HG02763 (cell line): ENCODE data around the gene CSNK1G3.
"Not testable (repeated sequence)": the region's sequence is repeated elsewhere in the genome, so short reads cannot be mapped to it uniquely, and the experiment has no call there.

Source experiments
- ATAC-seq: cut with Tn5 transposase; IDR thresholded peaks from one replicate; pipeline ENCODE4 v1.9.1; 2021; ENCODE audit warnings: mild to moderate bottlenecking, moderate library complexity; ENCODE audit not compliant: unreplicated experiment

CSNK1G3 gene

GRCh38 chr5:123636006-123636405 lies 124.0 kb downstream of the CSNK1G3 start:
- no peak for ATAC-seq

GRCh38 chr5:123637028-123637427 lies 125.1 kb downstream of the CSNK1G3 start:
- not testable (repeated sequence) for ATAC-seq

- no peak for ATAC-seq
These were observed 127.3 kb downstream of the CSNK1G3 start for GRCh38 chr5:123639244-123639643.

GRCh38 chr5:123645024-123645603 lies 133.1 kb downstream of the CSNK1G3 start:
- ATAC-seq = no peak

- ATAC-seq = no peak
These were observed 135.1 kb downstream of the CSNK1G3 start for GRCh38 chr5:123647066-123647465.

- ATAC-seq = no peak
These were observed 139.3 kb downstream of the CSNK1G3 start for GRCh38 chr5:123651234-123651633.

- no peak for ATAC-seq
These were observed 147.0 kb downstream of the CSNK1G3 start for GRCh38 chr5:123659011-123659410.

- ATAC-seq = no peak
These were observed 147.5 kb downstream of the CSNK1G3 start for GRCh38 chr5:123659495-123659894.

GRCh38 chr5:123664961-123665360 lies 153.0 kb downstream of the CSNK1G3 start:
- no peak for ATAC-seq

- ATAC-seq = no peak
These were observed 153.9 kb downstream of the CSNK1G3 start for GRCh38 chr5:123665822-123666371.
